GM19351 (cell line): Measurements from ENCODE around the gene AASDH.
A peak's percentile ranks its signal among the peaks of the same experiment; 100 is the strongest.

Experiments
- ATAC-seq: cut with Tn5 transposase; IDR thresholded peaks from one replicate; pipeline ENCODE4 v1.9.1; 2021; ENCODE audit warnings: mild to moderate bottlenecking, moderate library complexity; ENCODE audit not compliant: unreplicated experiment

Gene AASDH

DNA sequence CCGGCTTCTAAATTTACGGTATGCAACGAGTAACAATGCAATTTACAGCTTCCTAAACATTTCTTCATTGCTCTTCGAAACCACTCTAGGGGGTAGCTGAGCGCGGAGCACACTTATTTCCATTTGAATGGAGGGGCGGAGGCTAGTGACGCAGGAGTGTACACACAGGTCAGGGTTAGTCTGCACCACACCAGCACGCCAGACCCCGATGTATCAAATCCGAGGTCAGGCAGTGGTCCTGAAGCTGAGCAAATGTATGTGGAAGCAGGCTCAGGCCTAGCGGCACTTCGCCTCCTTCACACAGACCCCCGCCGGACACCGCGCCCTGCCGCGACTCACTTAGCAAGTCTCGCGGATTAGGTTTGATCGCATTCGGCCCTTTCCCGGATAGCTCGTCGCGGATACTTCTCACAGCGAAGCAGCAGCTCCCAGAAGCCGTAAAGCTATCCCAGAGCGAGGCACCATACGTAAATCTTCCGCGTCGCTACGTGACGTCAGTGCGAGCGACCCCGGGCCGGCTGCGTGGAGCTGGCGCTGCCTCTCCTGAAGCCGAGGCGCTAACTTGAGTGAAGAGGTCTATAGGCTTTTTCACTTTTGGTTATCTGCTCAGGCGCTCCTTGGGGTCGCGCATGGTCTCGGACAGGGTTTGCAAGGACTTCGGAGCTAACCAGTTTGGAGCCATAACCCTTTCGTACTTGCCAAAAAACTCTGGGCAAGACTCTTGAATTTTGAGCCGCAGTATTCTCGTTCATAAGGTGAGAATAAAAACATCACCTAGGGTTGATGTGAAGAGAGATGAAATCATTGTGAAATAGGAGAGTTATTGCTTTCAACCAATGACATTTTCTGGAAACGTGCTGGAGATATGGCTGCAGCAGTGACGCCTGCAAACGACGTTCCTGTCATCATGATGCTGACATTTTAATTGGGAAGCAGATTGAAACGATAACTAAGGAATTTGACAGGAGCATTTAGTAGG is at the start of gene AASDH:
TSS of gene AASDH (minus strand) at position 469 of the 979 bp plus-strand sequence. CDS start 3,192 bp downstream, outside the sequence.
- ATAC-seq, result peak; percentile 93

DNA sequence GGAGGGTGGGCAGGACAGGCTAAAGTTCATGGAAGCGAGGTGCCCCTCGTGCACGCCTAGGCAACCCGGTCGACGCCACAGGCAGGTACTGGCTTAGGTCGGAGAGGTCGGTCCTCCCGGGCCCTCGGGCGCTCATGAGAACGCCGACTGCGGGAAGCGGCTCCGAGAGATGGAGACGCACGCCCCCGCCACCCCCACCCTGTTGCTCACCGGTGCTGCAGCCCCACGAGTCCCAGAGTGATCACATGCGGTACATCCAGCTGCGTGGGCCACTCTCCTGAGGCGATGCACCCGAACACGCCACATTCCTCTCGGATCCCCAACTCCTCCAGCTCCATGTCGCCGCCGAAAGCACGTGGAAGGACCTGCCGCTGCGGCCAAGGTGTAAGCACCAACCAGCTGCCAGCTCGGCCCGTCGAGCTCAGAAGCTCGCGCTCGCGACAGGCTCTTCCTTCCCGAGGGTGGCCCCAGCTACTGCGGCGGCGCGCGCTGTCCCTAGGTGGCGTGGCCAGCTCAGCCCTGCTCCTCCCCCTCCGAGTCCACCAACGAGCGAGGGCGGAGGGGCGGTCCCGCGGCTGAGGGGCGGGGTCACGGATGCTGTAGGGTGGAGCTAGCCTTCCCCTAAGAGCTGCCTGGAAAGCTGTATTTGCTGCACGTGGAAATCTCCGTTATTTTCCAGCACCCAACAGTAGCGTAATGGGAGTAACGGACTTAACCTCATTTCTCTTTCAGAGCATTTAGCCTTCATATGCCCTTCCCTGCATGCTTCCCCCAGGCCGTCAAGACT is 48.0 kb upstream of the AASDH start, which contains the start of gene PPAT:
TSS of gene PPAT (minus strand) at position 476 of the 787 bp plus-strand sequence. CDS start at position 338, 138 bp downstream.
- peak; percentile 72 for ATAC-seq

- ATAC-seq, result peak; percentile 26
These were observed 47.4 kb upstream of the AASDH start for GRCh38 chr4:56434599-56435139.

DNA sequence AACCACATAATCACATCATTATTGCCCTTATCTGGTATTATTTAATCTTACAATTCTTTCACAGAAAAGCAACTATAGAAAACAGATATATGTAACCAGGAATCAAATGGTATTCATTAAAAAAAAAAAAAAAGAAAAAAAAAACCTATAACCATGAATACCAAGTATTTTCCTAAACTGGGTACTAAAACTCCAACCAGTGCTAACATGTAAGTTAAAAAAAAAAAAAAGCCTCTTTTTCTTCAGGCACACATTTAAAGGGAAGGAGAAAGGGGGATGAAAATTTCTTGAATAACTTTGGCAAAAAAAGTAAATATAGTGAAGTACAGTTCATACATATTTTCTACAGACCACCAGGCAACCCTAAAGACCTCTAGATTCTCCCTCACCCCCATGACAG is 46.0 kb upstream of the AASDH start:
- no peak for ATAC-seq

GRCh38 chr4:56430203-56430602 is 42.9 kb upstream of the AASDH start:
- ATAC-seq, result no peak

- no peak for ATAC-seq
These were observed 39.9 kb upstream of the AASDH start for GRCh38 chr4:56427179-56427578.

GRCh38 chr4:56426273-56426672 is 39.0 kb upstream of the AASDH start:
- peak; percentile 90 for ATAC-seq

DNA sequence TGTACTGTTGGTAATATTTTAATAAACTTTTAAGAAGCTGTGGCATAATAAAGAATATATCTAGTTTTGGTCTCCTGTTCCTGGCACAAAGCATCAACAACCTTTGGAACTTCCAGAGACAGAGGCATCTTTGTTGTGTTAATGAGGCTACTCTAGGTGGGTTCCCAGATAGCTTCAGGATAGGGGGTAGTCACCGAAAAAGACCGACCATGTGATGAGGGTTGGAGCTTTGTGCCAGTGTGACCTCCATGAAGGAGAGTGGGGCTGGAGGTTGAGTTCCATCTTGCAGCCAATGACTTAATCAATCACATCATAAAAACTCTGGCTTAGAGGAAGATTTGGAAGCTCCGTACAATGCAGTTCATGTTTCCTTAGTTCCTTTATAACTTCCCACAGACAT is 38.2 kb upstream of the AASDH start:
- no peak for ATAC-seq

- ATAC-seq, result peak; percentile 32
These were observed 37.6 kb upstream of the AASDH start for GRCh38 chr4:56424697-56425514.

- no peak for ATAC-seq
These were observed 36.9 kb upstream of the AASDH start for GRCh38 chr4:56424176-56424575.

GRCh38 chr4:56417396-56417795 is 30.1 kb upstream of the AASDH start:
- no peak for ATAC-seq

- no peak for ATAC-seq
These were observed 29.1 kb upstream of the AASDH start for GRCh38 chr4:56416349-56416748.

- no peak for ATAC-seq
These were observed 26.9 kb upstream of the AASDH start for GRCh38 chr4:56414135-56414670.

- no peak for ATAC-seq
These were observed 23.2 kb upstream of the AASDH start for GRCh38 chr4:56410247-56411062.

DNA sequence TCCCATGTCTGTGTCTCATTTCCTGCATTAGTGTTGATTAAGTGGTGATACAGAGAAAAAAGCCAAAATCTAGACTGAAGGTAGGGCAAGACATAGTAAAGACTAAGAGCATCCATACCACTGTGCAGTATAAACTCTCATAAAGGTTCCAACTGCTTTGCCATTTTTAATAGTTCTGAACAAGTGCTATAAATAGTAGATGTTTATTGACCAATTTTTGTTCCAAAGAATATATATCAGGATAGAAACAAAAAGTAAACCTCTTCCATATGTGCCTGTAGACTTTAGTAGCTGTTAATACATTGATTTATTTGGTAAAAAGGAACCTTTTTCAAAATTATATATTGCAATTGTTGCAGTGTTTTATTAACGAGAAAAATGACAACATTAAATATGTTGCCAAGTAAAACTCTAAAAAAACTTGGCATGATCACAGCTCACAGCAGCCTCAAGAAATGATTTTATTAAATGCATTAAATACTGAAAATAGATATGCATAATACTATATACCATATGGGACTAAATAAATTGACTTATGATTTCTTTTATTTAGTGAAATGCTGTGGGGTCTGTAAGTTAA is 22.3 kb upstream of the AASDH start:
- no peak for ATAC-seq

DNA sequence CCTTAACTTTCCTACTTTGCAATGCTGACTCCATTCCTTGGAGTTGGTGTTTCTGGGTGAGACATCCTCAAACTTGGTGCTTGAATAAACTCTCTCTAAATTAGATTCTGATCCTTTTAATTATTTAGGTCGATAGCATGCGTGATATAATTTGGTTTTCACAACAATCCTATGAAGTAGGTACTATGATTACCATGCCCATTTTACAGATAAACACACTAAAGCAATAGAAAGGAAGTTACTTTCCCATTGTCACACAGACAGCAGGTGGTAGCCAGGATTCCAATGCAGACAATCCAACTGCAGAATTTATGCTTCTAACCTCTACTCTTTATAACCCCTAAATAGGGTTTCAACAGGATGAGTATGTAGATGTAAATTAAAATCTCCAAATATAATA is 21.7 kb upstream of the AASDH start:
- no peak for ATAC-seq

- ATAC-seq, result no peak
These were observed 18.9 kb upstream of the AASDH start for GRCh38 chr4:56406151-56406550.

GRCh38 chr4:56405016-56405415 is 17.7 kb upstream of the AASDH start:
- ATAC-seq, result no peak

DNA sequence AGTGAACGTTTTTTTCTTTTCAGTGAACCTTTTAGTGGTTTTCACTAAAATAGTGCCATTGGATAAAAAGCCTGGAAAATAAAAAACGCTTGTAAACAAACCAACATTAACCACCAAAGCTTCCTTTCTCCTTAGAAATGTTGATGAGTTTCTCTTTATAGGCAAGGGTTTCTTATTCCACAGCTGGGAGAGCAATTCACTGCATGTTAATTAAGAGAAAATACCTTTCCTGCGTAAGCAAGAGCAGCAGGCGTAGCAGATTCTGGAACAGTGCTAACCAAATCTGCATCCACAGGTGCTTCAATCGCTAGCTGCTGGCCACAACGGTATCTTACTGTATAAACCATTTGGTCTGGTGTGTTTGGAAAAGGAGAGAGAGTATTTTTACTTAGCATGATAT is 13.3 kb upstream of the AASDH start:
- ATAC-seq, result no peak
